HL-60 (cell line): ENCODE measurements around the gene FHIT.

Experiments used
- DNase-seq, 2 experiments: peaks; one replicate each; pipeline ENCODE4 v3.0.0-alpha.2; 2010 to 2020; ENCODE audit warnings: low read depth in 1 of 2, low spot score in 1 of 2
- H3K27ac ChIP-seq: fragments of 250-450 bp; sonication (Bioruptor Pico); replicated peaks from 2 replicates; pipeline ENCODE4 v1.5.1; 2020; ENCODE audit warnings: mild to moderate bottlenecking, moderate library complexity
- H3K27me3 ChIP-seq: fragments of 250-450 bp; sonication (Bioruptor Pico); 2 replicates; pipeline ENCODE4 v1.5.1; 2021; ENCODE audit warnings: mild to moderate bottlenecking, moderate library complexity; ENCODE audit not compliant: insufficient read depth, poor library complexity, severe bottlenecking
- H3K4me3 ChIP-seq: replicated peaks from 2 replicates; pipeline ENCODE4 v1.5.1; 2011; ENCODE audit warnings: mild to moderate bottlenecking, control low read depth, low read length; ENCODE audit not compliant: insufficient read depth
- CTCF ChIP-seq: IDR thresholded peaks from one replicate; pipeline ENCODE4 v1.5.1; 2011; ENCODE audit warnings: low read length, control low read depth, inconsistent platforms; ENCODE audit not compliant: insufficient read depth
- GABPA ChIP-seq: IDR thresholded peaks from 2 replicates; pipeline ENCODE4 v1.6.1; 2012; ENCODE audit warnings: low read depth
- POLR2AphosphoS5 ChIP-seq: IDR thresholded peaks from 2 replicates; pipeline ENCODE4 v1.6.1; 2012; ENCODE audit warnings: low read depth
- SPI1 ChIP-seq: IDR thresholded peaks from 2 replicates; pipeline ENCODE4 v1.6.1; 2012; ENCODE audit warnings: low read depth, mild to moderate bottlenecking, borderline replicate concordance
- TF ChIP-seq, protein P1 (sequence below): IDR thresholded peaks from 2 replicates; pipeline ENCODE4 v1.6.1; 2012; ENCODE audit warnings: low read depth; ENCODE audit not compliant: insufficient replicate concordance

Gene FHIT

GRCh38 chr3:60282866-60283265, 968.4 kb downstream of the FHIT start:
- no peak for DNase-seq
- no peaks in the 10 kb centered on the region for H3K27me3 ChIP-seq
- TF ChIP-seq POLR2AphosphoS5 (no peak), SPI1 (no peak), GABPA (no peak)
- TF ChIP-seq, protein P1, sequence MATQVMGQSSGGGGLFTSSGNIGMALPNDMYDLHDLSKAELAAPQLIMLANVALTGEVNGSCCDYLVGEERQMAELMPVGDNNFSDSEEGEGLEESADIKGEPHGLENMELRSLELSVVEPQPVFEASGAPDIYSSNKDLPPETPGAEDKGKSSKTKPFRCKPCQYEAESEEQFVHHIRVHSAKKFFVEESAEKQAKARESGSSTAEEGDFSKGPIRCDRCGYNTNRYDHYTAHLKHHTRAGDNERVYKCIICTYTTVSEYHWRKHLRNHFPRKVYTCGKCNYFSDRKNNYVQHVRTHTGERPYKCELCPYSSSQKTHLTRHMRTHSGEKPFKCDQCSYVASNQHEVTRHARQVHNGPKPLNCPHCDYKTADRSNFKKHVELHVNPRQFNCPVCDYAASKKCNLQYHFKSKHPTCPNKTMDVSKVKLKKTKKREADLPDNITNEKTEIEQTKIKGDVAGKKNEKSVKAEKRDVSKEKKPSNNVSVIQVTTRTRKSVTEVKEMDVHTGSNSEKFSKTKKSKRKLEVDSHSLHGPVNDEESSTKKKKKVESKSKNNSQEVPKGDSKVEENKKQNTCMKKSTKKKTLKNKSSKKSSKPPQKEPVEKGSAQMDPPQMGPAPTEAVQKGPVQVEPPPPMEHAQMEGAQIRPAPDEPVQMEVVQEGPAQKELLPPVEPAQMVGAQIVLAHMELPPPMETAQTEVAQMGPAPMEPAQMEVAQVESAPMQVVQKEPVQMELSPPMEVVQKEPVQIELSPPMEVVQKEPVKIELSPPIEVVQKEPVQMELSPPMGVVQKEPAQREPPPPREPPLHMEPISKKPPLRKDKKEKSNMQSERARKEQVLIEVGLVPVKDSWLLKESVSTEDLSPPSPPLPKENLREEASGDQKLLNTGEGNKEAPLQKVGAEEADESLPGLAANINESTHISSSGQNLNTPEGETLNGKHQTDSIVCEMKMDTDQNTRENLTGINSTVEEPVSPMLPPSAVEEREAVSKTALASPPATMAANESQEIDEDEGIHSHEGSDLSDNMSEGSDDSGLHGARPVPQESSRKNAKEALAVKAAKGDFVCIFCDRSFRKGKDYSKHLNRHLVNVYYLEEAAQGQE, result no peak
- no peak overlapping the region for H3K27ac ChIP-seq
- H3K4me3 ChIP-seq, result no peak overlapping the region

DNA sequence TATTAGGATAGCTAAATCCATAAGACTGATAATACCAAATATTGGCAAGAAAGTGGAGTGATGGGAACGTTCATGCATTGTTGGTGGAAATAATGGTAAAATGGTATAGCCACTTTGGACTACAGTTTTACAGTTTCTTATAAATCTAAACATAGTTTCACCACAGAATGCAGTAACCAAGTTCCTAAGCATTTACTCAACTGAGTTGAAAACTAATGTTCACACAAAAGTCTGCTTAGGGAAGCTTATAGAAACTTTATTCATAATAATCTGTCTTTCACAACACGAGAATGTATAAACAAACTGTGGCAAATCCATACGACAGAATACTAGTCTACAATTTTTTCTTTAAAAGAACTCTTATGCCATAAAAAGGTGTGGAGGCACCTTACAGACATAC, 969.3 kb downstream of the FHIT start:
- H3K27me3 ChIP-seq, result no peaks in the 10 kb centered on the region
- H3K4me3 ChIP-seq, result no peak overlapping the region
- no peak overlapping the region for H3K27ac ChIP-seq
- no peak for DNase-seq
- no peak for TF ChIP-seq SPI1
- TF ChIP-seq, protein P1, result no peak

DNA sequence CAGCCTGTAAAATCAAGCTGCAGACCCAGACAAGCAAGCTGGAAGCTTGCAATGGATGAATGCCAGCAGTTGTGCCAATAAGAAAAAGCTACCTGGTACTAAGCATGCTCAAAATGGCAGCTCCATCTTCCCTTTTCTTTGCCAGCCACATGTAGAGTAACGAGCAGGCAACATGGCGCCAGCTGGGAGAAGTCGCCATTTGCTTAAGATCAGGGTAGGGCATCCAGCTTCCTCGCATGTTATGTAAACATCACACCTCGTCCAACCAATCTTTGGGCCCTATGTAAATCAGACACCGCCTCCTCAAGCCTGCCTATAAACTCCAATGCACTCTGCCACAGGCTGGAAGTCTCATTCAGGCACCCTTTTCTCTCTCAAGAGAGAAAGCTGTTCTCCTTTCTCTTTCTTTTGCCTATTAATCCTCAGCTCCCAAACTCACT, 973.9 kb downstream of the FHIT start:
- Histone ChIP-seq H3K27me3 (no peaks in the 10 kb centered on the region), H3K4me3 (no peak overlapping the region), H3K27ac (no peak overlapping the region)
- DNase-seq, result no peak
- TF ChIP-seq GABPA (no peak), SPI1 (no peak), CTCF (no peak), POLR2AphosphoS5 (no peak)
- TF ChIP-seq, protein P1, result no peak

- no peak for DNase-seq
- no peak for TF ChIP-seq GABPA
- TF ChIP-seq, protein P1, result no peak
- no peak for TF ChIP-seq CTCF
- TF ChIP-seq POLR2AphosphoS5, result no peak
- Histone ChIP-seq H3K27ac (no peak overlapping the region), H3K27me3 (no peaks in the 10 kb centered on the region), H3K4me3 (no peak overlapping the region)
Observed at GRCh38 chr3:60276615-60277014, 974.6 kb downstream of the FHIT start.
